PC-3 (cell line): ENCODE data around the gene ARHGAP25. TPM values are rescaled to one million over a fixed set of nuclear protein-coding genes. Genes with fewer than 3 reads are reported as not detected.
A peak's percentile ranks its signal among the peaks of the same experiment; 100 is the strongest.

Source experiments
- ATAC-seq: fragments of 200-7000 bp; cut with Tn5 transposase; 2 replicates; pipeline ENCODE4 v1.9.1; 2020; ENCODE audit warnings: mild to moderate bottlenecking, moderate library complexity
- BruUV-seq: library from RNA; stranded (reverse); fragments of 400-500 nt; replicated peaks from 2 replicates; lab custom pipeline; 2021; lab: Mats Ljungman, UMichigan
- CTCF ChIA-PET: fragments of 300-600 bp; sonication (Branson Sonifier 250); formaldehyde crosslinking; loops from one replicate; lab custom pipeline; 2022; ENCODE audit warnings: antibody characterized with exemption; lab: Charles Lee
- POLR2A ChIA-PET: fragments of 300-600 bp; sonication (Branson Sonifier 250); formaldehyde crosslinking; loops from one replicate; lab custom pipeline; 2022; ENCODE audit warnings: antibody characterized with exemption; ENCODE audit not compliant: unreplicated experiment; lab: Charles Lee
- DNase-seq: peaks from one replicate; pipeline ENCODE4 v3.0.0-alpha.2; 2015
- H2AFZ ChIP-seq: fragments of 300-600 bp; sonication (generic); 2 replicates; pipeline ENCODE4 v1.6.0; 2016; ENCODE audit warnings: antibody characterized with exemption, low read length
- H3F3A ChIP-seq: fragments of 300-600 bp; sonication (generic); one replicate; pipeline ENCODE4 v1.6.0; 2017; ENCODE audit warnings: antibody characterized with exemption, low read length, control low read depth, mild to moderate bottlenecking; ENCODE audit not compliant: unreplicated experiment
- H3K27ac ChIP-seq: fragments of 300-600 bp; sonication (generic); 2 replicates; pipeline ENCODE4 v1.5.1; 2016; ENCODE audit warnings: mild to moderate bottlenecking, low read length
- H3K27me3 ChIP-seq: fragments of 300-600 bp; sonication (generic); 2 replicates; pipeline ENCODE4 v1.6.1; 2016; ENCODE audit warnings: low read length, mixed read lengths
- H3K36me3 ChIP-seq: fragments of 300-600 bp; sonication (generic); 2 replicates; pipeline ENCODE4 v1.6.1; 2016; ENCODE audit warnings: low read depth, mixed run types, low read length, mixed read lengths
- H3K4me1 ChIP-seq: fragments of 300-600 bp; sonication (generic); 2 replicates; pipeline ENCODE4 v1.5.1; 2016; ENCODE audit warnings: low read length; ENCODE audit not compliant: insufficient read depth
- H3K4me2 ChIP-seq: fragments of 300-600 bp; sonication (generic); 2 replicates; pipeline ENCODE4 v1.6.0; 2016; ENCODE audit warnings: low read length
- H3K4me3 ChIP-seq: fragments of 300-600 bp; sonication (generic); 2 replicates; pipeline ENCODE4 v1.5.1; 2016; ENCODE audit warnings: mild to moderate bottlenecking, low read length, mixed read lengths
- H3K79me2 ChIP-seq: fragments of 300-600 bp; sonication (generic); 2 replicates; pipeline ENCODE4 v1.6.1; 2017; ENCODE audit warnings: low read length, mixed read lengths
- H3K9ac ChIP-seq: fragments of 300-600 bp; sonication (generic); 2 replicates; pipeline ENCODE4 v1.6.0; 2016; ENCODE audit warnings: mild to moderate bottlenecking, low read length
- H3K9me2 ChIP-seq: fragments of 300-600 bp; sonication (generic); replicated peaks from 2 replicates; pipeline ENCODE4 v1.6.1; 2016; ENCODE audit warnings: mixed run types, low read length, mixed read lengths
- H3K9me3 ChIP-seq: fragments of 300-600 bp; sonication (generic); 2 replicates; pipeline ENCODE4 v1.6.1; 2016; ENCODE audit warnings: low read length, mixed read lengths
- H4K20me1 ChIP-seq: fragments of 300-600 bp; sonication (generic); 2 replicates; pipeline ENCODE4 v1.6.1; 2016; ENCODE audit warnings: low read length, mixed read lengths
- EZH2 ChIP-seq: fragments of 300-600 bp; sonication (generic); IDR thresholded peaks from one replicate; pipeline ENCODE4 v1.6.1; 2017; ENCODE audit warnings: antibody characterized with exemption, mild to moderate bottlenecking, low read length; ENCODE audit not compliant: unreplicated experiment
- EZH2phosphoT487 ChIP-seq: fragments of 300-600 bp; sonication (generic); IDR thresholded peaks from 2 replicates; pipeline ENCODE4 v1.6.1; 2018; ENCODE audit warnings: mild to moderate bottlenecking, antibody characterized with exemption, low read length, borderline replicate concordance
- intact Hi-C: fragments of 100-400 bp; cut with micrococcal nuclease; formaldehyde crosslinking; loops from 2 replicates; pipeline ENCODE4 v1.9.0; 2023
- total RNA-seq: library from RNA; depleted of rRNA; stranded (reverse); fragments of >200 nt; gene quantifications from 2 replicates; pipeline ENCODE4 v1.2.3, GENCODE V29; 2014
- TF ChIP-seq, protein P1 (sequence below): fragments of 300-600 bp; sonication (generic); conservative IDR thresholded peaks from 2 replicates; pipeline ENCODE4 v1.5.1; 2017; ENCODE audit warnings: antibody characterized with exemption, low read depth, mild to moderate bottlenecking, low read length

ARHGAP25 gene
- total RNA-seq, 1 experiment from 2014 or later, result not detected

DNA sequence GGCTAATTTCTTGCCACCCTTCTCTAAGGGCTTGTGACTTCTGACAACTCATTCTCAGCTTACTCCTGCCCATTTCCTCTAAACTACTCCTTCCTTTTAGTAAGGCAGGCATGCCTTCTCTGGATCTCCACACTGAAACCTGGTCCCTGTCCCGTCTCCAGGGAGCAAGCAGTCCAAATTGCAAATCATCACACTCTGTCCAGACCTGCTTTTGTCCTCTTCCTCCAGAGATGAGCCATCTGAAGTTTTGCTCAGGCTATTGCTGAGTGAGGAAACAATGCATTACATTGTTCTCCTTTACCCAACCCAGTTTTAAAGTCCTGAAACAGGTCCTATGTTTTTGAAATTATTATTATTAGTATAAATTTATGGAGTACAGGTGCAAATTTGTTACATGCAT, 57.3 kb downstream of the ARHGAP25 start:
- H3K9ac ChIP-seq, result no peak overlapping the region
- CTCF ChIA-PET, result no interaction called here

DNA sequence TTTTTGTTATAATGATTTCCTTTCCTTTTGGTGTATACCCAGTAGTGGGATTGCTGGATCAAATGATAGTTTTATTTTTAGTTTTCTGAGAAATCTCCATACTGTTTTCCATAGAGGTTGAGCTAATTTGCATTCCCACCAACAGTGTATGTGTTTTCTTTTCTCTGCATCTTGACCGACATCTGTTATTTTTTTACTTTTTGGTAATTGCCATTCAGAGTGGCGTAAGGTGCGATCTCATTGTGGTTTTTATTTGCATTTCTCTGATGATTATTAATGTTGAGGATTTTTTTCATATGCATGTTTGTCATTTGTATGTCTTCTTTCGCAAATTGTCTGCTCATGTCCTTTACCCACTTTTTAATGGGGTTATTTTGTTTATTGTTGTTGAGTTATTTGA, 58.1 kb downstream of the ARHGAP25 start:
- POLR2A ChIA-PET, result no interaction called here
- H3K27ac ChIP-seq, result no peak overlapping the region
- H2AFZ ChIP-seq, result no peak overlapping the region
- no peaks in the 10 kb centered on the region for H3K9me2 ChIP-seq
- CTCF ChIA-PET, result no interaction called here
- DNase-seq (no peak), ATAC-seq (no peak)
- H3K36me3 ChIP-seq, result no peaks in the 10 kb centered on the region
- H3K4me2 ChIP-seq, result no peak overlapping the region
- H3K27me3 ChIP-seq, result peaks cover 12% of the 10 kb centered on the region; the same call in 1 of the 2 replicates
- BruUV-seq, result no TSS peak
- peaks cover 8% of the 10 kb centered on the region for H3K4me1 ChIP-seq
- no peak overlapping the region for H3K9ac ChIP-seq
- TF ChIP-seq, protein P1, sequence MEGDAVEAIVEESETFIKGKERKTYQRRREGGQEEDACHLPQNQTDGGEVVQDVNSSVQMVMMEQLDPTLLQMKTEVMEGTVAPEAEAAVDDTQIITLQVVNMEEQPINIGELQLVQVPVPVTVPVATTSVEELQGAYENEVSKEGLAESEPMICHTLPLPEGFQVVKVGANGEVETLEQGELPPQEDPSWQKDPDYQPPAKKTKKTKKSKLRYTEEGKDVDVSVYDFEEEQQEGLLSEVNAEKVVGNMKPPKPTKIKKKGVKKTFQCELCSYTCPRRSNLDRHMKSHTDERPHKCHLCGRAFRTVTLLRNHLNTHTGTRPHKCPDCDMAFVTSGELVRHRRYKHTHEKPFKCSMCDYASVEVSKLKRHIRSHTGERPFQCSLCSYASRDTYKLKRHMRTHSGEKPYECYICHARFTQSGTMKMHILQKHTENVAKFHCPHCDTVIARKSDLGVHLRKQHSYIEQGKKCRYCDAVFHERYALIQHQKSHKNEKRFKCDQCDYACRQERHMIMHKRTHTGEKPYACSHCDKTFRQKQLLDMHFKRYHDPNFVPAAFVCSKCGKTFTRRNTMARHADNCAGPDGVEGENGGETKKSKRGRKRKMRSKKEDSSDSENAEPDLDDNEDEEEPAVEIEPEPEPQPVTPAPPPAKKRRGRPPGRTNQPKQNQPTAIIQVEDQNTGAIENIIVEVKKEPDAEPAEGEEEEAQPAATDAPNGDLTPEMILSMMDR, result no peak
- TF ChIP-seq EZH2 (no peak), EZH2phosphoT487 (no peak)
- no peaks in the 10 kb centered on the region for H3K79me2 ChIP-seq
- intact Hi-C loops, result no loop called here
- no peaks in the 10 kb centered on the region for H3F3A ChIP-seq
- H4K20me1 ChIP-seq, result no peaks in the 10 kb centered on the region
- H3K4me3 ChIP-seq, result no peak overlapping the region
- H3K9me3 ChIP-seq, result no peaks in the 10 kb centered on the region

More for the DNA sequence above, 57.3 kb downstream of the ARHGAP25 start:
- Histone ChIP-seq H3K9me3 (no peaks in the 10 kb centered on the region), H3K4me1 (peaks cover 8% of the 10 kb centered on the region), H3K27ac (no peak overlapping the region), H3K79me2 (no peaks in the 10 kb centered on the region), H3K27me3 (peaks cover 19% of the 10 kb centered on the region; the same call in 1 of the 2 replicates), H3K4me2 (no peak overlapping the region), H2AFZ (no peak overlapping the region), H4K20me1 (no peaks in the 10 kb centered on the region), H3K9me2 (no peaks in the 10 kb centered on the region), H3F3A (no peaks in the 10 kb centered on the region), H3K36me3 (no peaks in the 10 kb centered on the region), H3K4me3 (no peak overlapping the region)
- no TSS peak for BruUV-seq
- TF ChIP-seq, protein P1, result no peak
- intact Hi-C loops, result no loop called here
- ATAC-seq (no peak; the same call in none of the 2 replicates), DNase-seq (no peak)
- POLR2A ChIA-PET, result no interaction called here

DNA sequence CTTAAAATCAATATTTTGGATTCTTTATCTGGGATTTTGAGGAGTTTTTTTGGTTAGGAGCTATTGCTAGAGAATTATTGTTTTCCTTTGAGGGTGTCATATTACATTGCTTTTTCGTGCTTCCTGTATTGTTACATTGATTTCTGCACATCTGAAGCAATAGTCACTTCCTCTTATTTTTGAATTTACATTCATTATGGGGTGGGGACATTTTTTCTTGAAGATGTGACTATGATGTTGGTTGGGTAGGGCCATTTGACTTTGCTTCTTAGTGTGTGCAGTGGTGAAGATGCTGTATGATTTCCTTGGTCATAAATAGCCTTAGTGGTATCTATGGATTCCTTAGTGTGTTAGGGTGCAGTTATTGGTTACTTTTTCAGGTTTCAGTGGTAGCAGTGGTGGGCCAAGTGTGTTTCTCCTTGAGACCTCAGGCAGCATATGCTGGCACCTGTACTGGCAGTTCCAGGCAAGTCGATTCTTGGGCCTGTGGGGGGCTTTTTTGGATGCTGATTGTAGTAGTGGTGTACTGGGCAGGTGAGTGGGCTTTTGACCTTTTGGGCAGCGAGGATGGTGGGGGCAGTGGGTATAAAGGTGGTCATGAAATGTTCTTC, 61.8 kb downstream of the ARHGAP25 start:
- DNase-seq (peak; percentile 30), ATAC-seq (no peak)
- H3K27ac ChIP-seq, result no peak overlapping the region
- ChIA-PET CTCF (no interaction called here), POLR2A (no interaction called here)
- intact Hi-C loops, result no loop called here
- no TSS peak for BruUV-seq
- H3K4me1 ChIP-seq, result peaks cover 8% of the 10 kb centered on the region
- no peaks in the 10 kb centered on the region for H4K20me1 ChIP-seq
- H3K9ac ChIP-seq, result no peak overlapping the region
- H3K27me3 ChIP-seq, result no peaks in the 10 kb centered on the region
- no peaks in the 10 kb centered on the region for H3K79me2 ChIP-seq
- no peak overlapping the region for H3K4me3 ChIP-seq
- no peaks in the 10 kb centered on the region for H3K9me2 ChIP-seq
- H3K4me2 ChIP-seq, result 0 out of 2 replicates have a peak overlapping the region, but pooled peaks have one; percentile 11
- TF ChIP-seq EZH2phosphoT487 (no peak), EZH2 (no peak)
- TF ChIP-seq, protein P1, result no peak
- no peak overlapping the region for H2AFZ ChIP-seq
- H3K36me3 ChIP-seq, result no peaks in the 10 kb centered on the region
- H3K9me3 ChIP-seq, result no peaks in the 10 kb centered on the region
- H3F3A ChIP-seq, result no peaks in the 10 kb centered on the region
